OCI-LY7 (cell line): Measurements from ENCODE around the gene SCN4A. TPM values are rescaled to one million over a fixed set of nuclear protein-coding genes. Genes with fewer than 3 reads are reported as not detected.
"Not testable (repeated sequence)": the region's sequence is repeated elsewhere in the genome, so short reads cannot be mapped to it uniquely, and the experiment has no call there.

Source experiments
- BruUV-seq: library from RNA; stranded (reverse); fragments of 400-500 nt; replicated peaks from 2 replicates; lab custom pipeline; 2021; lab: Mats Ljungman, UMichigan
- CTCF ChIA-PET: fragments of 300-600 bp; sonication (Branson Sonifier 250); formaldehyde crosslinking; loops from one replicate; lab custom pipeline; 2022; ENCODE audit warnings: antibody characterized with exemption; ENCODE audit not compliant: unreplicated experiment; lab: Charles Lee
- POLR2A ChIA-PET: fragments of 300-600 bp; sonication (Branson Sonifier 250); formaldehyde crosslinking; loops from one replicate; lab custom pipeline; 2022; ENCODE audit warnings: antibody characterized with exemption; lab: Charles Lee
- DNase-seq: peaks from one replicate; pipeline ENCODE4 v3.0.0-alpha.2; 2015; ENCODE audit warnings: low spot score
- H2AFZ ChIP-seq: fragments of 200-600 bp; sonication (generic), shearing (Covaris generic); 2 replicates; pipeline ENCODE4 v1.6.1; 2014; ENCODE audit warnings: mild to moderate bottlenecking, antibody characterized with exemption, low read length, moderate library complexity
- H3K27ac ChIP-seq: fragments of 200-600 bp; sonication (generic); 2 replicates; pipeline ENCODE4 v1.5.1; 2014; ENCODE audit warnings: mixed run types, low read depth, mild to moderate bottlenecking, moderate library complexity, low read length, inconsistent platforms; ENCODE audit not compliant: poor library complexity, severe bottlenecking
- H3K36me3 ChIP-seq: fragments of 200-600 bp; sonication (generic); 2 replicates; pipeline ENCODE4 v1.6.1; 2014; ENCODE audit warnings: mild to moderate bottlenecking, antibody characterized with exemption, low read length, moderate library complexity, mixed read lengths; ENCODE audit not compliant: insufficient read depth
- H3K4me1 ChIP-seq: fragments of 200-600 bp; sonication (generic); 2 replicates; pipeline ENCODE4 v1.5.1; 2014; ENCODE audit warnings: mild to moderate bottlenecking, low read length; ENCODE audit not compliant: insufficient read depth, poor library complexity, severe bottlenecking
- H3K4me2 ChIP-seq: fragments of 200-600 bp; sonication (generic); 2 replicates; pipeline ENCODE4 v1.6.1; 2014; ENCODE audit warnings: mild to moderate bottlenecking, low read length
- H3K4me3 ChIP-seq: fragments of 200-600 bp; sonication (generic); 2 replicates; pipeline ENCODE4 v1.5.1; 2014; ENCODE audit warnings: mild to moderate bottlenecking, low read depth, low read length; ENCODE audit not compliant: poor library complexity, severe bottlenecking
- H3K79me2 ChIP-seq: fragments of 200-600 bp; sonication (generic); 2 replicates; pipeline ENCODE4 v1.6.1; 2016; ENCODE audit warnings: low read depth, mild to moderate bottlenecking, low read length, moderate library complexity, mixed read lengths; ENCODE audit not compliant: insufficient read depth
- H3K9me2 ChIP-seq: fragments of 200-600 bp; sonication (generic); 2 replicates; pipeline ENCODE4 v1.6.1; 2016; ENCODE audit warnings: mild to moderate bottlenecking, low read length, mixed read lengths; ENCODE audit not compliant: insufficient read depth
- H3K9me3 ChIP-seq: fragments of 200-600 bp; sonication (generic); 2 replicates; pipeline ENCODE4 v1.6.1; 2014; ENCODE audit warnings: mild to moderate bottlenecking, mixed run types, low read length, mixed read lengths
- H4K20me1 ChIP-seq: fragments of 200-600 bp; sonication (generic); 2 replicates; pipeline ENCODE4 v1.6.1; 2014; ENCODE audit warnings: mild to moderate bottlenecking, antibody characterized with exemption, low read length, moderate library complexity, mixed read lengths; ENCODE audit not compliant: insufficient read depth
- EZH2phosphoT487 ChIP-seq: fragments of 200-600 bp; sonication (generic); IDR thresholded peaks from 2 replicates; pipeline ENCODE4 v1.6.1; 2018; ENCODE audit warnings: low read depth, borderline replicate concordance, mild to moderate bottlenecking, mixed run types, antibody characterized with exemption, low read length, moderate library complexity, mixed read lengths
- intact Hi-C: fragments of 100-400 bp; cut with micrococcal nuclease; formaldehyde crosslinking; loops from one replicate; pipeline ENCODE4 v1.10.0; 2022; ENCODE audit not compliant: unreplicated experiment
- total RNA-seq, 2 experiments: library from RNA; depleted of rRNA in 1 of 2; stranded (reverse); fragments of >200 nt in 1 of 2; shearing (Covaris generic) in 1 of 2; gene quantifications; 2 replicates each; pipeline ENCODE4 v1.2.3, GENCODE V29; 2014 to 2022
- TF ChIP-seq, protein P1 (sequence below): fragments of 200-600 bp; sonication (generic); conservative IDR thresholded peaks from 2 replicates; pipeline ENCODE4 v1.5.1; 2014; ENCODE audit warnings: mild to moderate bottlenecking, antibody characterized with exemption, low read length, moderate library complexity, mixed read lengths

The SCN4A gene
- total RNA-seq, 2 experiments from 2014 or later: 6.4 to 9.0 TPM

DNA sequence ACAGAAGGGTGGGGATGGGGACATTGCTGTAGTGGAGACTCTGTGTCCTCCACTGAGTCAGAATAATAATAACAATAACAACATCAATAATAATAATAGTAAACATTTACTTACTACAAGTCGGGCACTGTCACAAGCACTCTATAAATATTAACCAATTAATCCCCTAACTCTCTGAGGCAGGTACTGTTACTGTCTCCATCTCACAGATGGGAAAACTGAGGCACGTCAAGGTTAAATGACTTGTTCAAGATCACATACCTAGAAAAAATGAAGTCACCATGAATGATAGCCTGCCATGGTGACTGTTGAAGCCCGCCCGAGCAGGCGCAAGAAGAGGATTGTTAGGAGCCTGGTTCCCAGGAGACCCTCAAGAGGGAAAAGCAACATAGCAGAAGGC, 35.6 kb upstream of the SCN4A start:
- Histone ChIP-seq H3K79me2 (peaks cover 52% of the 10 kb centered on the region), H3K4me3 (no peak overlapping the region), H3K36me3 (peaks cover 91% of the 10 kb centered on the region), H4K20me1 (0 out of 2 replicates have a peak, but pooled peaks cover 3% of the 10 kb centered on the region), H3K4me2 (no peak overlapping the region), H3K27ac (no peak overlapping the region), H3K4me1 (peaks cover 13% of the 10 kb centered on the region), H3K9me2 (no peaks in the 10 kb centered on the region), H3K9me3 (no peaks in the 10 kb centered on the region), H2AFZ (no peak overlapping the region)
- BruUV-seq: no TSS peak
- intact Hi-C loops: no loop called here
- TF ChIP-seq EZH2phosphoT487: no peak
- no peak for DNase-seq
- POLR2A ChIA-PET: no interaction called here
- CTCF ChIA-PET: no interaction called here

DNA sequence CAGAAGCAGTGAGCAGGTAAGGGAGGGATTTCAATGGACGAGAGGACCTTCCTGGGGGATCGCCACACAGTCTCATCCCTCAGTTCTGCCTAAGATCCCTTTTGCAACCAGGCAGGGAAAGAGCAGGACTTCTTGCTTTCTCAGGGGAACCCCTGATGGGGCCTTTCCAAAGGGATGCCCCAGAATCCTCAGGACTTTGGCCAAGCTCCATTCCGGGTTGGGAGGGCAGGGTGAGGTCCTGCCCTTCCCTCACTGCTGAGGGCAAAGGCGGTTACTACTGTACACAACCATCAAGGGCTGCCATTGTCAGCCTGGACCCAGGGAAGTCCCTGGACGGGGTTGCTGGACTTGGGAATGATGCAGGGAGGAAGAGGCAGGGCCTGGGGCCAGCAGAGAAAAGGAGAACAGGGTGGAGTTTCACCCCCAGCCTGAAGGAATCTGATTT, 35.1 kb upstream of the SCN4A start:
- H4K20me1 ChIP-seq: 0 out of 2 replicates have a peak, but pooled peaks cover 3% of the 10 kb centered on the region
- POLR2A ChIA-PET: no interaction called here
- no peak overlapping the region for H3K27ac ChIP-seq
- DNase-seq: no peak
- H3K79me2 ChIP-seq: peaks cover 47% of the 10 kb centered on the region
- H3K4me2 ChIP-seq: no peak overlapping the region
- H3K9me3 ChIP-seq: no peaks in the 10 kb centered on the region
- CTCF ChIA-PET: no interaction called here
- H2AFZ ChIP-seq: no peak overlapping the region
- BruUV-seq: no TSS peak
- H3K36me3 ChIP-seq: peaks cover 91% of the 10 kb centered on the region
- no peak overlapping the region for H3K4me3 ChIP-seq
- peaks cover 9% of the 10 kb centered on the region for H3K4me1 ChIP-seq
- no peaks in the 10 kb centered on the region for H3K9me2 ChIP-seq
- TF ChIP-seq, protein P1, sequence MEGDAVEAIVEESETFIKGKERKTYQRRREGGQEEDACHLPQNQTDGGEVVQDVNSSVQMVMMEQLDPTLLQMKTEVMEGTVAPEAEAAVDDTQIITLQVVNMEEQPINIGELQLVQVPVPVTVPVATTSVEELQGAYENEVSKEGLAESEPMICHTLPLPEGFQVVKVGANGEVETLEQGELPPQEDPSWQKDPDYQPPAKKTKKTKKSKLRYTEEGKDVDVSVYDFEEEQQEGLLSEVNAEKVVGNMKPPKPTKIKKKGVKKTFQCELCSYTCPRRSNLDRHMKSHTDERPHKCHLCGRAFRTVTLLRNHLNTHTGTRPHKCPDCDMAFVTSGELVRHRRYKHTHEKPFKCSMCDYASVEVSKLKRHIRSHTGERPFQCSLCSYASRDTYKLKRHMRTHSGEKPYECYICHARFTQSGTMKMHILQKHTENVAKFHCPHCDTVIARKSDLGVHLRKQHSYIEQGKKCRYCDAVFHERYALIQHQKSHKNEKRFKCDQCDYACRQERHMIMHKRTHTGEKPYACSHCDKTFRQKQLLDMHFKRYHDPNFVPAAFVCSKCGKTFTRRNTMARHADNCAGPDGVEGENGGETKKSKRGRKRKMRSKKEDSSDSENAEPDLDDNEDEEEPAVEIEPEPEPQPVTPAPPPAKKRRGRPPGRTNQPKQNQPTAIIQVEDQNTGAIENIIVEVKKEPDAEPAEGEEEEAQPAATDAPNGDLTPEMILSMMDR: no peak
- TF ChIP-seq EZH2phosphoT487: no peak
- intact Hi-C loops: no loop called here

- CTCF ChIA-PET: not testable (repeated sequence)
Measured at GRCh38 chr17:64007089-64007837, 34.5 kb upstream of the SCN4A start.

More at GRCh38 chr17:64007089-64007837, 34.5 kb upstream of the SCN4A start:
- intact Hi-C loops, H2AFZ ChIP-seq, H3K4me2 ChIP-seq, H3K9me3 ChIP-seq, BruUV-seq, H3K27ac ChIP-seq, H3K9me2 ChIP-seq, DNase-seq, H4K20me1 ChIP-seq, H3K4me3 ChIP-seq, H3K4me1 ChIP-seq: not testable (repeated sequence)
- Histone ChIP-seq H3K36me3 (peaks cover 91% of the 10 kb centered on the region), H3K79me2 (peaks cover 41% of the 10 kb centered on the region)
- POLR2A ChIA-PET: interaction anchor here (0.7 kb wide), 1 partner anchor 296 kb away, joined by 3 read pairs; no protein-coding TSS in a partner anchor
